Neuronal stem cell (in vitro differentiated cells): Measurements from ENCODE around the gene CALML3.

ENCODE experiments used
- DNase-seq: peaks from one replicate; pipeline ENCODE4 v3.0.0-alpha.2; 2013; ENCODE audit warnings: low spot score
- H2AFZ ChIP-seq: one replicate; pipeline ENCODE4 v1.6.1; 2013; ENCODE audit warnings: mild to moderate bottlenecking, low read length, inconsistent platforms
- H2AK5ac ChIP-seq: 2 replicates; pipeline ENCODE4 v1.6.1; 2013; ENCODE audit warnings: low read depth, mild to moderate bottlenecking, inconsistent platforms, low read length, moderate library complexity, mixed read lengths
- H2BK120ac ChIP-seq: 2 replicates; pipeline ENCODE4 v1.6.1; 2013; ENCODE audit warnings: low read depth, mild to moderate bottlenecking, inconsistent platforms, low read length, moderate library complexity, mixed read lengths
- H2BK12ac ChIP-seq: one replicate; pipeline ENCODE4 v1.6.1; 2013; ENCODE audit warnings: low read length, inconsistent platforms
- H2BK15ac ChIP-seq: 2 replicates; pipeline ENCODE4 v1.6.1; 2013; ENCODE audit warnings: mild to moderate bottlenecking, low read length, inconsistent platforms, mixed read lengths
- H2BK5ac ChIP-seq: one replicate; pipeline ENCODE4 v1.6.1; 2013; ENCODE audit warnings: inconsistent platforms, mild to moderate bottlenecking, low read length, moderate library complexity
- H3K14ac ChIP-seq: one replicate; pipeline ENCODE4 v1.6.1; 2013; ENCODE audit warnings: low read length, inconsistent platforms
- H3K18ac ChIP-seq: 2 replicates; pipeline ENCODE4 v1.6.1; 2013; ENCODE audit warnings: low read length, inconsistent platforms
- H3K23ac ChIP-seq: 2 replicates; pipeline ENCODE4 v1.6.1; 2013; ENCODE audit warnings: low read depth, mild to moderate bottlenecking, mixed read lengths, low read length, inconsistent platforms; ENCODE audit not compliant: poor library complexity
- H3K27ac ChIP-seq: replicated peaks from 3 replicates; pipeline ENCODE4 v1.5.1; 2013; ENCODE audit warnings: low read length, inconsistent platforms
- H3K27me3 ChIP-seq, 3 experiments: 2 replicates each; pipeline ENCODE4 v1.6.1; 2013; ENCODE audit warnings: low read length in 3 of 3, mild to moderate bottlenecking in 2 of 3, inconsistent platforms in 1 of 3, low read depth in 1 of 3, mixed read lengths in 1 of 3, moderate library complexity in 1 of 3; ENCODE audit not compliant: control insufficient read depth in 3 of 3, insufficient read depth in 3 of 3
- H3K36me3 ChIP-seq, 2 donors: replicated peaks in 1 of 2; 2 replicates each; pipeline ENCODE4 v1.6.1; 2013; ENCODE audit warnings: low read length in 2 of 2; ENCODE audit not compliant: control insufficient read depth in 2 of 2, insufficient read depth in 2 of 2
- H3K4ac ChIP-seq: 2 replicates; pipeline ENCODE4 v1.6.1; 2013; ENCODE audit warnings: inconsistent platforms, mild to moderate bottlenecking, low read length, moderate library complexity
- H3K4me1 ChIP-seq, 2 donors: 1 replicate in 1 of 2; 2 replicates in 1 of 2; pipeline ENCODE4 v1.6.1; 2013; ENCODE audit warnings: low read length in 2 of 2, low read depth in 1 of 2; ENCODE audit not compliant: control insufficient read depth in 2 of 2, insufficient read depth in 1 of 2
- H3K4me2 ChIP-seq: one replicate; pipeline ENCODE4 v1.6.1; 2013; ENCODE audit warnings: mild to moderate bottlenecking, low read length, inconsistent platforms; ENCODE audit not compliant: insufficient read depth, poor library complexity, severe bottlenecking
- H3K4me3 ChIP-seq, 2 donors: 2 replicates each; pipeline ENCODE4 v1.5.1; 2013; ENCODE audit warnings: low read length in 2 of 2, mild to moderate bottlenecking in 2 of 2, inconsistent platforms in 1 of 2, moderate library complexity in 1 of 2
- H3K79me1 ChIP-seq: one replicate; pipeline ENCODE4 v1.6.1; 2013; ENCODE audit warnings: low read depth, mild to moderate bottlenecking, inconsistent platforms, low read length, moderate library complexity
- H3K9ac ChIP-seq: one replicate; pipeline ENCODE4 v1.6.1; 2013; ENCODE audit warnings: mild to moderate bottlenecking, low read depth, low read length, inconsistent platforms; ENCODE audit not compliant: poor library complexity
- H3K9me3 ChIP-seq, 2 donors: replicated peaks in 1 of 2; 2 replicates each; pipeline versions ENCODE3 to v1.6.1; 2013; ENCODE audit warnings: low read length in 2 of 2, mild to moderate bottlenecking in 2 of 2, inconsistent platforms in 1 of 2, low read depth in 1 of 2, mixed read lengths in 1 of 2, moderate library complexity in 1 of 2; ENCODE audit not compliant: control insufficient read depth in 2 of 2, insufficient read depth in 1 of 2
- H4K8ac ChIP-seq: one replicate; pipeline ENCODE4 v1.6.1; 2013; ENCODE audit warnings: low read depth, mild to moderate bottlenecking, inconsistent platforms, low read length, moderate library complexity
- H4K91ac ChIP-seq: one replicate; pipeline ENCODE4 v1.6.1; 2013; ENCODE audit warnings: low read length, low read depth, mild to moderate bottlenecking, inconsistent platforms; ENCODE audit not compliant: poor library complexity
- WGBS, 2 donors: extraction: QIAGEN DNeasy Blood & Tissue Kit; methylation state at CpG; one replicate each; pipeline ENCODE4 v1.1.7; 2013; ENCODE audit warnings: missing lambda C conversion rate in 2 of 2, mixed read lengths in 1 of 2; ENCODE audit not compliant: insufficient read length in 2 of 2, insufficient replicate concordance in 1 of 2; ENCODE audit errors: extremely low coverage in 2 of 2; 5-methylcytosine and 5-hydroxymethylcytosine counted together

The CALML3 gene

GRCh38 chr10:5573319-5573950 is 48.7 kb downstream of the CALML3 start:
- Histone ChIP-seq H3K18ac (no peak overlapping the region), H3K4ac (no peak overlapping the region), H2BK5ac (no peak overlapping the region), H2BK120ac (no peak overlapping the region), H4K91ac (no peak overlapping the region), H2BK15ac (no peak overlapping the region), H3K36me3 (no peaks in the 10 kb centered on the region), H3K4me2 (no peak overlapping the region), H3K27ac (no peak overlapping the region), H3K27me3 (no peaks in the 10 kb centered on the region), H3K23ac (no peak overlapping the region), H3K9me3 (no peaks in the 10 kb centered on the region), H2AK5ac (no peak overlapping the region), H4K8ac (no peak overlapping the region), H2AFZ (peak overlapping the region; percentile 41), H3K9ac (no peak overlapping the region), H3K4me3 (no peak overlapping the region), H2BK12ac (no peak overlapping the region), H3K79me1 (no peaks in the 10 kb centered on the region), H3K4me1 (peaks cover 17 to 26% of the 10 kb centered on the region in 2 donors), H3K14ac (no peak overlapping the region)
- DNase-seq, result no peak
- WGBS, 2 donors, result no CpG with 5 or more reads among the region's 10 CpGs

GRCh38 chr10:5573968-5574641 is 49.3 kb downstream of the CALML3 start:
- Histone ChIP-seq H2BK12ac (peak overlapping the region; percentile 4), H2BK120ac (peak overlapping the region; percentile 6), H3K4me2 (no peak overlapping the region), H2AK5ac (peak overlapping the region; percentile 91), H3K79me1 (no peaks in the 10 kb centered on the region), H3K27me3 (no peaks in the 10 kb centered on the region), H3K14ac (peak overlapping the region; percentile 86), H2AFZ (peak overlapping the region; percentile 41), H3K9ac (no peak overlapping the region), H2BK5ac (no peak overlapping the region), H3K23ac (no peak overlapping the region), H3K27ac (no peak overlapping the region), H2BK15ac (peak overlapping the region; percentile 92), H4K8ac (no peak overlapping the region), H3K9me3 (no peaks in the 10 kb centered on the region), H3K4ac (peak overlapping the region; percentile 69), H3K4me1 (peaks cover 17 to 26% of the 10 kb centered on the region in 2 donors), H3K4me3 (no peak overlapping the region), H4K91ac (no peak overlapping the region), H3K18ac (peak overlapping the region; percentile 50), H3K36me3 (no peaks in the 10 kb centered on the region)
- no CpG with 5 or more reads among the region's 20 CpGs for WGBS, 2 donors
- no peak for DNase-seq

- H3K23ac ChIP-seq, result peak overlapping the region; percentile 28
- no peak overlapping the region for H4K8ac ChIP-seq
- no peak overlapping the region for H2BK5ac ChIP-seq
- H3K9ac ChIP-seq, result peak overlapping the region; percentile 9
- peak overlapping the region; percentile 86 for H3K14ac ChIP-seq
- H2AFZ ChIP-seq, result peak overlapping the region; percentile 41
- peaks cover 17 to 26% of the 10 kb centered on the region in 2 donors for H3K4me1 ChIP-seq
- peak overlapping the region; percentile 7 for H2BK12ac ChIP-seq
- H4K91ac ChIP-seq, result peak overlapping the region; percentile 17
- H2BK15ac ChIP-seq, result peak overlapping the region; percentile 92
- H2AK5ac ChIP-seq, result peak overlapping the region; percentile 91
- H3K27me3 ChIP-seq, result no peaks in the 10 kb centered on the region
- H3K4me3 ChIP-seq, result no peak overlapping the region
- H2BK120ac ChIP-seq, result no peak overlapping the region
- no CpG with 5 or more reads among the region's 14 CpGs for WGBS, 2 donors
- no peak overlapping the region for H3K4me2 ChIP-seq
- no peaks in the 10 kb centered on the region for H3K9me3 ChIP-seq
- H3K4ac ChIP-seq, result peak overlapping the region; percentile 69
- H3K36me3 ChIP-seq, result no peaks in the 10 kb centered on the region
- H3K27ac ChIP-seq, result no peak overlapping the region
- peak overlapping the region; percentile 61 for H3K18ac ChIP-seq
- no peaks in the 10 kb centered on the region for H3K79me1 ChIP-seq
- no peak for DNase-seq
Measured at GRCh38 chr10:5574642-5575131, 49.9 kb downstream of the CALML3 start.

GRCh38 chr10:5575144-5575481 is 50.4 kb downstream of the CALML3 start:
- H3K14ac ChIP-seq, result no peak overlapping the region
- DNase-seq, result no peak
- no peak overlapping the region for H2BK120ac ChIP-seq
- H3K27ac ChIP-seq, result no peak overlapping the region
- H4K91ac ChIP-seq, result peak overlapping the region; percentile 17
- WGBS, 2 donors, result no CpG with 5 or more reads among the region's 9 CpGs
- H3K4ac ChIP-seq, result no peak overlapping the region
- no peak overlapping the region for H3K4me3 ChIP-seq
- H3K4me1 ChIP-seq, result peaks cover 17 to 26% of the 10 kb centered on the region in 2 donors
- no peak overlapping the region for H2BK5ac ChIP-seq
- peak overlapping the region; percentile 28 for H3K23ac ChIP-seq
- peak overlapping the region; percentile 92 for H2BK15ac ChIP-seq
- no peaks in the 10 kb centered on the region for H3K36me3 ChIP-seq
- peak overlapping the region; percentile 61 for H3K18ac ChIP-seq
- peak overlapping the region; percentile 91 for H2AK5ac ChIP-seq
- H3K9me3 ChIP-seq, result no peaks in the 10 kb centered on the region
- H2BK12ac ChIP-seq, result peak overlapping the region; percentile 7
- H3K79me1 ChIP-seq, result no peaks in the 10 kb centered on the region
- no peak overlapping the region for H4K8ac ChIP-seq
- no peak overlapping the region for H3K4me2 ChIP-seq
- H3K27me3 ChIP-seq, result no peaks in the 10 kb centered on the region
- H2AFZ ChIP-seq, result peak overlapping the region; percentile 41
- H3K9ac ChIP-seq, result no peak overlapping the region
